ENCODE data around the gene AGFG1.

GRCh38 chr2:227527351-227527750, 55.4 kb downstream of the AGFG1 start:
- no peak for TF ChIP-seq CTCF (conservative IDR thresholded peaks at IDR 0.05)
- no peak for TF ChIP-seq EZH2 (IDR thresholded peaks at IDR 0.05; ENCODE audit: low read depth)
